ENCODE measurements around the gene KLHL7.
A peak's percentile ranks its signal among the peaks of the same experiment; 100 is the strongest.

KLHL7 gene

DNA sequence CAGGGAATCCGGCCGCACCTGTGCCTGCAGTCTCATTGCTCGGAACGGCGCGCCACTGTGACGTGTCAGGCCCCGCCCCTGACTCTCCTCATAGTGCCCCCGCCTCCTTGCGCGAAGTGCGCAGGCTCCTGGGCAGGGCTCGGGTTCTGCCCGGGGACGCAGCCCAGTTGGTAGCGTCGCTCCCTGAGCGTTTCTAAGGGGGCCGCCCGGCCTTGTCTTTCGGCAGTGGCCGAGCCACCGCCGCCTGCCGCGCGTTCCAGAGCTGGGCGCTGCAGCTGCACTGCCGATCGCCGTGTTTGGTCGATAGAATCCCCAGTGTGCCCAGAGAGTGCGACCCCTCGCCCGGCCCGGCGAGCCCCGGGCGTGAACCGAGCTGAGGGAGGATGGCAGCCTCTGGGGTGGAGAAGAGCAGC is at the start of gene KLHL7:
Gene KLHL7, plus strand, starts transcription at position 142 of the 413 bp plus-strand sequence. Its CDS starts 242 bp downstream, at position 384.
- TF ChIP-seq, protein P1, sequence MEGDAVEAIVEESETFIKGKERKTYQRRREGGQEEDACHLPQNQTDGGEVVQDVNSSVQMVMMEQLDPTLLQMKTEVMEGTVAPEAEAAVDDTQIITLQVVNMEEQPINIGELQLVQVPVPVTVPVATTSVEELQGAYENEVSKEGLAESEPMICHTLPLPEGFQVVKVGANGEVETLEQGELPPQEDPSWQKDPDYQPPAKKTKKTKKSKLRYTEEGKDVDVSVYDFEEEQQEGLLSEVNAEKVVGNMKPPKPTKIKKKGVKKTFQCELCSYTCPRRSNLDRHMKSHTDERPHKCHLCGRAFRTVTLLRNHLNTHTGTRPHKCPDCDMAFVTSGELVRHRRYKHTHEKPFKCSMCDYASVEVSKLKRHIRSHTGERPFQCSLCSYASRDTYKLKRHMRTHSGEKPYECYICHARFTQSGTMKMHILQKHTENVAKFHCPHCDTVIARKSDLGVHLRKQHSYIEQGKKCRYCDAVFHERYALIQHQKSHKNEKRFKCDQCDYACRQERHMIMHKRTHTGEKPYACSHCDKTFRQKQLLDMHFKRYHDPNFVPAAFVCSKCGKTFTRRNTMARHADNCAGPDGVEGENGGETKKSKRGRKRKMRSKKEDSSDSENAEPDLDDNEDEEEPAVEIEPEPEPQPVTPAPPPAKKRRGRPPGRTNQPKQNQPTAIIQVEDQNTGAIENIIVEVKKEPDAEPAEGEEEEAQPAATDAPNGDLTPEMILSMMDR (conservative IDR thresholded peaks at IDR 0.05; ENCODE audit: low read depth, low read length): no peak
- peak; percentile 89 for DNase-seq (ENCODE audit: low read depth)
- H3K4me3 ChIP-seq (ENCODE audit: low read depth, low read length): peak within 1 kb of the TSS; percentile 97

DNA sequence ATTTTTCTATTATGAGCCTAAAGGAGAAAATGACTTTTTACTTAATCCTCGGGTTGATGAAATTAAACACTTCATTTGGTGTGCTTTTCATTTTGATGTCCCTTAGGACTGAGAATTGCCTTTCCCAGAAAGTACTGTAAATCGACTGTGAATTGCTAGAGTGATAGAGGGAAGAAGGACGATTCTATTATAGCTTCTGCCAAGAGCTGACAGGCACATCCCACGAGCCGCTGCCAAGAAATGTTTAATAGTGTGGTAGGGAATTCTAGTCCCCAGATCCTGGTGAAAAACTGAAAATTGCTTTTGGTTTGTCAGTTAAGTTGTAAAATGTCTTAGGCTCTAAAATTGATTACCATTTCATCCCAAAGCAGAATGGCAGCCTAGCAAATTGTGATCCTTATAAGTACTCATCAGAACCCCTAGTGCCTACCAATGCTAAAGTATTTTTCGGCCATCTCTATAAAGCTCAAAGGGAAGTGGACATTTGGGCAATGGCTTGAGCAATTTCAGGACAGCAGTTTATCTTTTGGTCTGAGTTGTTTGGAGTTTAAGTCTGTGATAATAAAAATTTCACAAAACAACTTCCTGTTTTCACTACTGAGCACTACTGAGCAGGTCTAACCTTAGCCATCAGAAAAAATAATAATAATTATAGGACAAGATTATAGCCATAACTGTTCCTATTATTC is 47.0 kb upstream of the KLHL7 start:
- no peak overlapping the region for H3K4me3 ChIP-seq (ENCODE audit: low read depth, low read length)
- no peak for DNase-seq (ENCODE audit: low read depth)
- TF ChIP-seq, protein P1 (conservative IDR thresholded peaks at IDR 0.05; ENCODE audit: low read depth, low read length): no peak

GRCh38 chr7:23061327-23061726 is 44.3 kb upstream of the KLHL7 start:
- no peak overlapping the region for H3K4me3 ChIP-seq (ENCODE audit: low read depth, low read length)
- TF ChIP-seq, protein P1 (conservative IDR thresholded peaks at IDR 0.05; ENCODE audit: low read depth, low read length): no peak
- no peak for DNase-seq (ENCODE audit: low read depth)

DNA sequence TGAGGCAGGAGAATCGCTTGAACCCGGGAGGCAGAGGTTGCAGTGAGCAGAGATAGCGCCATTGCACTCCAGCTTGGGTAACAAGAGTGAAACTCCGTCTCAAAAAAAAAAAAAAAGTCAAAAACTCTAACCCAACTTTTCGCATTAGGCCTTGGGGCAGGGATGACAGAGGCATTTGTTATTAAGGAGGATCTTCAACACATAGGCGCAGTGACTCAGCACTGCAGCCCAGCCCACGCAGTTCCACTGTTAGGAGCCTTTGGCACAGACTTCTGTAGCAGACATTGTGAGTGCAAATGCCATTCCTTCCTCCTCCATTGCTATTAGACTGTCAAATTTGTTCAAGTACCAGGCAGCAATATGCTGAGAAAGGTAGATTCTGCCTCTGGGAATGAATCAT is 43.1 kb upstream of the KLHL7 start:
- no peak overlapping the region for H3K4me3 ChIP-seq (ENCODE audit: low read depth, low read length)
- TF ChIP-seq, protein P1 (conservative IDR thresholded peaks at IDR 0.05; ENCODE audit: low read depth, low read length): no peak
- DNase-seq (ENCODE audit: low read depth): peak; percentile 21

DNA sequence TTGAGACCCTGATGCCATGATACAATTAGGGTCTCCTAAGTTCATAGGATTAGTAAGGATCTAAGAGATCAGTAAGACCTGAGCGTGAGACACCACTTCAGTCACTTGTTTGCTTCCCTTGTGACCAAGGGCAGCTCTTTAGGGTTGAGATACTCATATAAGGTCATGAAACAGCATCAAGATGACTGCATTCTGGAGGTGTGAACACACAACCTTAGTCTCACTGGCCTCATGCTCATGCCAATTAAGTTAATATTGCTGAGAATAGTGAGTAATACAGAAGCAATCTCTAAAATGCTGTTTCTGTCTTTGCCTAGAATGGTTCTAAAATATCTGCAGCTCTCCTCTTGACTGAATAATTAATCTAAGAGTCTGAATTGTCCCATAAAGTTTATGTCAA is 39.6 kb upstream of the KLHL7 start:
- no peak overlapping the region for H3K4me3 ChIP-seq (ENCODE audit: low read depth, low read length)
- TF ChIP-seq, protein P1 (conservative IDR thresholded peaks at IDR 0.05; ENCODE audit: low read depth, low read length): no peak
- peak; percentile 29 for DNase-seq (ENCODE audit: low read depth)

- peak; percentile 41 for DNase-seq (ENCODE audit: low read depth)
- TF ChIP-seq, protein P1 (conservative IDR thresholded peaks at IDR 0.05; ENCODE audit: low read depth, low read length): no peak
- no peak overlapping the region for H3K4me3 ChIP-seq (ENCODE audit: low read depth, low read length)
These were observed 38.3 kb upstream of the KLHL7 start for GRCh38 chr7:23067271-23067670.

DNA sequence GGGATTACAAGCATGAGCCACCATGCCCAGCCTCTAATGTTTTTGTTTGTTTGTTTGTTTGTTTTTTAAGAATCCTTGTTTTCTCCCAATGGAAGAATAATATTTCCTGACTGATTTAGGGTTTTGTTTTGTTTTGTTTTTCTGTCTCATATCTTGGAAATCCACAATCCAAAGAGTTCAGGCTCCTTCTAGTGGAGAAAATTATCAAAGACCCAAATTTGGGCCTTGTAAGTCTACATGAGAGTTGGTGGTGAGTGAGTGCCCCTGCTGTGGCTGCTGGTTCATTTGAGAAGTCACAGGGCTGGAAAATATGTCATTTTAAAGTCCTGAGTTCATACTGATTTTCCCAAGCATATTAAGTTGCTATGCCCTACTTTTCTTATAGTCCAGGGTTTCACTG is 33.5 kb upstream of the KLHL7 start:
- TF ChIP-seq, protein P1 (conservative IDR thresholded peaks at IDR 0.05; ENCODE audit: low read depth, low read length): peak; percentile 39
- H3K4me3 ChIP-seq (ENCODE audit: low read depth, low read length): no peak overlapping the region
- peak; percentile 49 for DNase-seq (ENCODE audit: low read depth)
